HG02938 (cell line): ENCODE data around the gene DBET.
A peak's percentile ranks its signal among the peaks of the same experiment; 100 is the strongest.
"Not testable (repeated sequence)": the region's sequence is repeated elsewhere in the genome, so short reads cannot be mapped to it uniquely, and the experiment has no call there.

Source experiments
- ATAC-seq: cut with Tn5 transposase; IDR thresholded peaks from one replicate; pipeline ENCODE4 v1.9.1; 2021; ENCODE audit warnings: mild to moderate bottlenecking, moderate library complexity; ENCODE audit not compliant: unreplicated experiment

The DBET gene

GRCh38 chr4:190064342-190064741 lies at the start of gene DBET:
DBET (plus strand) TSS chr4:190064502.
- not testable (repeated sequence) for ATAC-seq

GRCh38 chr4:190014771-190015537 lies 49.3 kb upstream of the DBET start:
- no peak for ATAC-seq

- no peak for ATAC-seq
Observed at GRCh38 chr4:190015538-190016368, 48.5 kb upstream of the DBET start.

GRCh38 chr4:190016369-190017289 lies 47.7 kb upstream of the DBET start:
- ATAC-seq = no peak

- ATAC-seq = no peak
Observed at GRCh38 chr4:190017357-190018200, 46.7 kb upstream of the DBET start.

GRCh38 chr4:190018201-190018920 lies 45.9 kb upstream of the DBET start:
- ATAC-seq = no peak

GRCh38 chr4:190019023-190019858 lies 45.1 kb upstream of the DBET start:
- no peak for ATAC-seq

GRCh38 chr4:190019859-190020463 lies 44.3 kb upstream of the DBET start:
- not testable (repeated sequence) for ATAC-seq

GRCh38 chr4:190020790-190021717 lies 43.2 kb upstream of the DBET start:
- ATAC-seq = no peak

GRCh38 chr4:190021973-190022372 lies 42.3 kb upstream of the DBET start:
- not testable (repeated sequence) for ATAC-seq

GRCh38 chr4:190022614-190023281 lies 41.6 kb upstream of the DBET start:
- peak; percentile 66 for ATAC-seq

- not testable (repeated sequence) for ATAC-seq
Observed at GRCh38 chr4:190027156-190027555, 37.1 kb upstream of the DBET start, which contains the start of gene FRG2. FRG2 (minus strand) TSS chr4:190027256; CDS start chr4:190027204, 52 bp downstream.

GRCh38 chr4:190031264-190031663 lies 33.0 kb upstream of the DBET start:
- ATAC-seq = not testable (repeated sequence)

- ATAC-seq = not testable (repeated sequence)
Observed at GRCh38 chr4:190037704-190038388, 26.5 kb upstream of the DBET start.

- not testable (repeated sequence) for ATAC-seq
Observed at GRCh38 chr4:190040873-190041272, 23.4 kb upstream of the DBET start.

- not testable (repeated sequence) for ATAC-seq
Observed at GRCh38 chr4:190047627-190048026, 16.7 kb upstream of the DBET start.
